ENCODE data around the gene LEFTY2.
"Not testable (repeated sequence)": the region's sequence is repeated elsewhere in the genome, so short reads cannot be mapped to it uniquely, and the experiment has no call there.

Gene LEFTY2

GRCh38 chr1:225970592-225971157 lies 29.7 kb upstream of the LEFTY2 start:
- not testable (repeated sequence) for H3K4me1 ChIP-seq (ENCODE audit: insufficient read depth, low read length); H3K9ac ChIP-seq (ENCODE audit: low read depth, low read length); H3K9me3 ChIP-seq (ENCODE audit: insufficient read depth, low read depth, low read length); H3K4me3 ChIP-seq (ENCODE audit: low read length); H3K36me3 ChIP-seq (ENCODE audit: insufficient read depth, low read depth, low read length); H3K27me3 ChIP-seq (ENCODE audit: insufficient read depth, low read length); H3K27ac ChIP-seq (ENCODE audit: low read length)

DNA sequence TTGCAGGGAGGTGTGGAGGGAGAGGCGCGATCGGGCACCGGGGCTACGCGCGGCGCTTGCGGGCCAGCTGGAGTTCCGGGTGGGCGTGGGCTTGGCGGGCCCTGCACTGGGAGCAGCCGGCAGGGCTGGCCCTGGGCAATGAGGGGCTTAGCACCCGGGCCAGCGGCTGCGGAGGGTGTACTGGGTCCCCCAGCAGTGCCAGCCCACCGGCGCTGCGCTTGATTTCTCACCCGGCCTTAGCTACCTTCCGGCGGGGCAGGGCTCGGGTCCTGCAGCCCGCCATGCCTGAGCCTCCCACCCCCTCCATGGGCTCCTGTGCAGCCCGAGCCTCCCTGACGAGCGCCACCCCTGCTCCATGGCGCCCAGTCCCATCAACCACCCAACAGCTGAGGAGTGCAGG lies 28.7 kb upstream of the LEFTY2 start:
- H3K9me3 ChIP-seq (ENCODE audit: insufficient read depth, low read depth, low read length); H3K36me3 ChIP-seq (ENCODE audit: insufficient read depth, low read depth, low read length); H3K27ac ChIP-seq (ENCODE audit: low read length); H3K27me3 ChIP-seq (ENCODE audit: insufficient read depth, low read length); H3K9ac ChIP-seq (ENCODE audit: low read depth, low read length); H3K4me1 ChIP-seq (ENCODE audit: insufficient read depth, low read length); H3K4me3 ChIP-seq (ENCODE audit: low read length): not testable (repeated sequence)

- H3K9ac ChIP-seq (ENCODE audit: low read depth, low read length) = no peak overlapping the region
- H3K27ac ChIP-seq (ENCODE audit: low read length) = no peak overlapping the region
- H3K27me3 ChIP-seq (ENCODE audit: insufficient read depth, low read length) = 0 out of 2 replicates have a peak, but pooled peaks cover 3% of the 10 kb centered on the region
- H3K4me1 ChIP-seq (ENCODE audit: insufficient read depth, low read length) = no peaks in the 10 kb centered on the region
- H3K36me3 ChIP-seq (ENCODE audit: insufficient read depth, low read depth, low read length) = no peaks in the 10 kb centered on the region
- H3K9me3 ChIP-seq (ENCODE audit: insufficient read depth, low read depth, low read length) = no peaks in the 10 kb centered on the region
- H3K4me3 ChIP-seq (ENCODE audit: low read length) = no peak overlapping the region
Measured at GRCh38 chr1:225965231-225965630, 24.2 kb upstream of the LEFTY2 start.

GRCh38 chr1:225963735-225964530 lies 22.9 kb upstream of the LEFTY2 start:
- Histone ChIP-seq H3K9ac (ENCODE audit: low read depth, low read length) (no peak overlapping the region), H3K36me3 (ENCODE audit: insufficient read depth, low read depth, low read length) (no peaks in the 10 kb centered on the region), H3K4me1 (ENCODE audit: insufficient read depth, low read length) (no peaks in the 10 kb centered on the region), H3K27me3 (ENCODE audit: insufficient read depth, low read length) (0 out of 2 replicates have a peak, but pooled peaks cover 3% of the 10 kb centered on the region), H3K9me3 (ENCODE audit: insufficient read depth, low read depth, low read length) (no peaks in the 10 kb centered on the region), H3K27ac (ENCODE audit: low read length) (no peak overlapping the region), H3K4me3 (ENCODE audit: low read length) (no peak overlapping the region)

DNA sequence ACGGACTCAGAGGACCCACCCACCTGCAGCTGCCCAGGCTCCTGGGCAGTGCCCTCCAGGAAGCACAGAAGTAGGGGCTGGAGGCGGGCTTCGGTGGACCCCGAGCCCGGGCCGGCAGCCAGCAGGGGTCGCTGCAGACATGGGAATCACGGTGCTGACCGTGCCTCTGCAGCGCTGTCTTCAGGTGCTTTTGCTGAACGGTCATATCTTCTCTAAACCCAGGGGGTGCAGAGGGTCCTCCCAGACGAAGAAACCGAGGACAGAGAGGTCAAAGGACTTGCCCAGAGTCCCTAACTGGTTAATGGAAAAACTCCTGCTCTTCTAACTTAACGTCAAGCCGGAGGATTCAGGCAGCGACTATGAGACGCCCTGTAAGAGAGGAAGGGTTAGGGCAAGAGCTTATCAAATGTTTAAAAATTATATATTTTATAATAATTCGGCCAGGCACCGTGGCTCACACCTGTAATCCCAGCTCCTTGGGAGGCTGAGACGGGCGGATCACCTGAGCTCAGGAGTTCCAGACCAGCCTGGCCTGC lies 21.5 kb upstream of the LEFTY2 start:
- Histone ChIP-seq H3K9me3 (ENCODE audit: insufficient read depth, low read depth, low read length) (no peaks in the 10 kb centered on the region), H3K9ac (ENCODE audit: low read depth, low read length) (no peak overlapping the region), H3K4me3 (ENCODE audit: low read length) (no peak overlapping the region), H3K36me3 (ENCODE audit: insufficient read depth, low read depth, low read length) (no peaks in the 10 kb centered on the region), H3K27ac (ENCODE audit: low read length) (no peak overlapping the region), H3K4me1 (ENCODE audit: insufficient read depth, low read length) (no peaks in the 10 kb centered on the region), H3K27me3 (ENCODE audit: insufficient read depth, low read length) (0 out of 2 replicates have a peak, but pooled peaks cover 3% of the 10 kb centered on the region)

DNA sequence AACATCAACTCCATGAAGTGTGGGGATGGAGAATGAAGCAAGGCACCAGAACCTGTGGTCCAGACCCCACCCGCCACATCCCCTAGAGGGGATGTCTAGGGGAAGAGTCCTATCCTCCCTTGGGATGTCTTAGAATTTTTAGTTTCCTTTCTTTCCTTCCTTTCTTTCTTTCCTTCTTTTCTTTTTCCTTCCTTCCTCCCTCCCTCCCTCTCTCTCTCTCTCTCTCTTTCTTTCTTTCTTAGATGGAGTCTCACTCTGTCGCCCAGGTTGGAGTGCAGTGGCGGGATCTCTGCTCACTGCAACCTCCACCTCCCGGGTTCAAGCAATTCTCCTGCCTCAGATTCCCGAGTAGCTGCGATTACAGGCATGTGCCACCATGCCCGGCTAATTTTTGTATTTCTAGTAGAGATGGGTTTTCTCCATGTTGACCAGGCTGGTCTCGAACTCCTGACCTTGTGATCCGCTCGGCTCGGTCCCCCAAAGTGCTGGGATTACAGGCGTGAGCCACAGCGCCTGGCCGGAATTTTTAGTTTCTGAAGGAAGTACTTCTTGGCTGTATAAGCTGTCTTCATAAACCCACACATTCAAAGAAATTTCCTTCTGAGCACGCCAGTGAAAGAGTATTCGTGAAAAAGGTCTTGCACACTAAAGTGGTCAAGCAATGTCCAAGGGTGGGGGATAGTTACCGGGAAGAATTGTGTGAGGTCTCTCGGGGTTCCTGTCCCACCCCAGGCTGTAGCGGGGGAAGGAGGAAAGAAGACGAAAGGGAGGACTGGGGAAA lies 20.8 kb upstream of the LEFTY2 start:
- no peak overlapping the region for H3K27ac ChIP-seq (ENCODE audit: low read length)
- 0 out of 2 replicates have a peak, but pooled peaks cover 3% of the 10 kb centered on the region for H3K27me3 ChIP-seq (ENCODE audit: insufficient read depth, low read length)
- no peak overlapping the region for H3K4me3 ChIP-seq (ENCODE audit: low read length)
- no peak overlapping the region for H3K9ac ChIP-seq (ENCODE audit: low read depth, low read length)
- H3K4me1 ChIP-seq (ENCODE audit: insufficient read depth, low read length) = no peaks in the 10 kb centered on the region
- no peaks in the 10 kb centered on the region for H3K36me3 ChIP-seq (ENCODE audit: insufficient read depth, low read depth, low read length)
- H3K9me3 ChIP-seq (ENCODE audit: insufficient read depth, low read depth, low read length) = no peaks in the 10 kb centered on the region

DNA sequence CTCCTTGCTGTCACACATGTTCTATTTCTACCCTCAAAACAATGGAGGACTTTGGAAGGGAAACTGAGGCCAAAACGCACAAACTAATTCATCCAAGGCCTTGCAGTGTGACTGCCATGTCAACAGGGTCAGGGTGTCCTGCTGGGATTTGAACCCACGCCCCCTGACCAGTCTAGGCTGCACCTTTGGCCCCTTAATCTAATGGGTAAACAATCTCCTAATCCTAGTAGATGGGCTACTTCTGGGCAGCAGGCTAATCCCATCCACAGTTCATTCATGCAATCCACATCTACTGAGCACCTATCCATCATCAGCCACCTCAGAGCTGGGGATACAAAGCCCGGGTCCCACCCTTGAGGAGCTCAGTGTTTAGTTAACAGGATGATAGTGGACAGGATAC lies 17.0 kb upstream of the LEFTY2 start:
- H3K9me3 ChIP-seq (ENCODE audit: insufficient read depth, low read depth, low read length) = no peaks in the 10 kb centered on the region
- no peak overlapping the region for H3K4me3 ChIP-seq (ENCODE audit: low read length)

DNA sequence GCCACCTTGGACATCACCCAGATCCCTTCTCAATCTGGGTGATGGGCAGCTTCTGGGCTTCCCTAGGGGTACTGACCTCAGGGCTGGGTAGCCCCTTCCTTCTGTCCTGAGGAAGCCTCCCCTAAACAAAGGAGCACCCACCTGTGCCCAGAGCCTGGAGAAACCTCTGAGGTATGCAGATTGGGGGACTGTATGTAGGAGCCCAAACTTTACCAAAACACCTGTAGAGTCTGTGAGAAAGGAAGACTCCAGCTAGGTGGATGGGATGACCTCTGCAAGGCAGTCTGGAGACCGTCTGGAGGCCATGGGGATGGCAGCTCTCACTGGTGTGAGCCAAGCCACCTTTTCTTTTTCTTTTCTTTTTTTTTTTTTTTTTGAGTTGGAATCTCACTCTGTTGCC lies 13.7 kb upstream of the LEFTY2 start:
- Histone ChIP-seq H3K36me3 (ENCODE audit: insufficient read depth, low read depth, low read length) (no peaks in the 10 kb centered on the region), H3K4me1 (ENCODE audit: insufficient read depth, low read length) (0 out of 2 replicates have a peak, but pooled peaks cover 3% of the 10 kb centered on the region), H3K27me3 (ENCODE audit: insufficient read depth, low read length) (peaks cover 3% of the 10 kb centered on the region; the same call in 1 of the 2 replicates), H3K9ac (ENCODE audit: low read depth, low read length) (no peak overlapping the region), H3K9me3 (ENCODE audit: insufficient read depth, low read depth, low read length) (no peaks in the 10 kb centered on the region), H3K4me3 (ENCODE audit: low read length) (no peak overlapping the region), H3K27ac (ENCODE audit: low read length) (no peak overlapping the region)

More for the DNA sequence above, 17.0 kb upstream of the LEFTY2 start:
- H3K27me3 ChIP-seq (ENCODE audit: insufficient read depth, low read length) = peaks cover 3% of the 10 kb centered on the region; the same call in 1 of the 2 replicates
- H3K9ac ChIP-seq (ENCODE audit: low read depth, low read length) = no peak overlapping the region
- no peaks in the 10 kb centered on the region for H3K36me3 ChIP-seq (ENCODE audit: insufficient read depth, low read depth, low read length)
- H3K27ac ChIP-seq (ENCODE audit: low read length) = no peak overlapping the region
- no peaks in the 10 kb centered on the region for H3K4me1 ChIP-seq (ENCODE audit: insufficient read depth, low read length)

DNA sequence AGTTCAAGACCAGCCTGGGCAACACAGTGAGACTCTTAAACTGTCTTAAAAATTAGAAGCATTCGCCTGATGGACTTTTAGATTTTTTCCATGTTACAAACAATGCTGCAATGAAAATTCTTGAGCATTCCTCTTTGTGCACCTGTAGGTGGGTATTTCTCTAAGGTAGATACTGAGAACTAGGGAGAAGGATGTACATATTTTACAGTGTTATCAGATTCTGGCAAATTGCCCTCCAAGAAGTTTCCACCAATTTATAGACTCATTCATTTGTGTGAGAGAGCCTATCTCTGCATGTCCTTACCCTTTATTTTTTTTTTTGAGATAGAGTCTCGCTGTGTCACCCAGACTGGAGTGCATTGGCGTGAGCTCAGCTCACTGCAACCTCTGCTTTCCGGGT lies 12.3 kb upstream of the LEFTY2 start:
- H3K27me3 ChIP-seq (ENCODE audit: insufficient read depth, low read length) = peaks cover 15% of the 10 kb centered on the region

DNA sequence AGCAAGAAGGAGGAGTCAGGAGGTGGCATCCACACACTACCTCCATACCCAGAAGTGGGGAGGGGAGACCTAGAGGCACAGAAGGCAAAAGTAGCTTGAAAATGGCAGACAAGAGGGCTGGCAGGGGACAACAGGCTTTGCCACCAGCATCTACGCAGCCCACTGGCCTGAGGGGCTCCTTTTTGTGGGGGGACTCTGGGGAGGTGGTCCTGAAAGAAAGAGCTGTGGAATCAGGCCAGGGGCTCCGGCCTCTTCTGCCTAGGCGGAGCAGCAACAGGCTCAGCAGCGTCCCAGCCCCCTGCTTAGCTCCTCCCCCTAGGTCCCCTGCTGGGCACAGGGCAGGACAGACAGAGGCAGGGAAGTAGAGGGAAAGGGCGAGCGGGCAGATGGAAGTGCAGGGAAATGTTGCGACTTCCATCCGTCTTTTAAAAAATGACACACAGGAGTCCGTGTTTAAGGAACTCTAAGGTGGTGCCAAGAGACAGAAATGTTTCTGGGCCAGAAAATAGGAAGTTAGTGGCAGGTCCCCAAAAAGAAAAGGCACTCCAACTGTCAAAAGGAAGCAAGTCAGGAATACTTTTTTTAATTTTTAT lies 10.0 kb upstream of the LEFTY2 start:
- Histone ChIP-seq H3K4me1 (ENCODE audit: insufficient read depth, low read length) (peaks cover 25% of the 10 kb centered on the region), H3K9ac (ENCODE audit: low read depth, low read length) (no peak overlapping the region)

More for the DNA sequence above, 12.3 kb upstream of the LEFTY2 start:
- Histone ChIP-seq H3K27ac (ENCODE audit: low read length) (no peak overlapping the region), H3K36me3 (ENCODE audit: insufficient read depth, low read depth, low read length) (no peaks in the 10 kb centered on the region), H3K9me3 (ENCODE audit: insufficient read depth, low read depth, low read length) (no peaks in the 10 kb centered on the region), H3K4me3 (ENCODE audit: low read length) (no peak overlapping the region), H3K9ac (ENCODE audit: low read depth, low read length) (no peak overlapping the region), H3K4me1 (ENCODE audit: insufficient read depth, low read length) (peaks cover 12% of the 10 kb centered on the region)

DNA sequence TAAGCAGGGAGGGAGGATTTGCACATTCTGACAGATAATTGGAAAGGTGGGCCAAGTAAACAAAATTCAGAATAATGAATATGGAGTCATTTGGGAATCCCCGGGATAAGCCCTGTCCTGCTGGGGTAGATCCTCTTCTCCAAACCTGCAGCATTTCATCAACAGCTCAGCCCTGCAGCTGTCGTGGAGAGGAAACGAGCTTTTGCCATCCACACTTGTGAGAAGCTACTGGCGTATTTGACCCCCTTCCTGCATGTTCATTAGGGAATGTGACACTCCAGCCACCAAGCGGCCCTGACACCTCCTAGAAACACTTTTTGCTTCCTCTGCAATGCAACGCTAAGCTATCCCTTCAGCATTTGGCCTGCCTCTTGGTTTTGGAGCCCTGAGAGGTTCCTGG lies 8.0 kb upstream of the LEFTY2 start:
- H3K36me3 ChIP-seq (ENCODE audit: insufficient read depth, low read depth, low read length) = no peaks in the 10 kb centered on the region
- H3K9ac ChIP-seq (ENCODE audit: low read depth, low read length) = no peak overlapping the region
- H3K9me3 ChIP-seq (ENCODE audit: insufficient read depth, low read depth, low read length) = no peaks in the 10 kb centered on the region
- H3K4me3 ChIP-seq (ENCODE audit: low read length) = no peak overlapping the region
- no peak overlapping the region for H3K27ac ChIP-seq (ENCODE audit: low read length)
- H3K27me3 ChIP-seq (ENCODE audit: insufficient read depth, low read length) = peaks cover 54% of the 10 kb centered on the region
- H3K4me1 ChIP-seq (ENCODE audit: insufficient read depth, low read length) = peaks cover 38% of the 10 kb centered on the region

More for the DNA sequence above, 10.0 kb upstream of the LEFTY2 start:
- no peak overlapping the region for H3K4me3 ChIP-seq (ENCODE audit: low read length)
- no peak overlapping the region for H3K27ac ChIP-seq (ENCODE audit: low read length)
- no peaks in the 10 kb centered on the region for H3K36me3 ChIP-seq (ENCODE audit: insufficient read depth, low read depth, low read length)
- peaks cover 37% of the 10 kb centered on the region for H3K27me3 ChIP-seq (ENCODE audit: insufficient read depth, low read length)
- H3K9me3 ChIP-seq (ENCODE audit: insufficient read depth, low read depth, low read length) = no peaks in the 10 kb centered on the region

Measured in iPS-20b (cell line).